Tibial nerve (tissue), 4 donors: Measurements from ENCODE around the gene PRKG1. TPM values are rescaled to one million over a fixed set of nuclear protein-coding genes. Genes with fewer than 3 reads are reported as not detected.
"Not testable (repeated sequence)": the region's sequence is repeated elsewhere in the genome, so short reads cannot be mapped to it uniquely, and the experiment has no call there.

Experiments
- DNase-seq, 2 donors: peaks; one replicate each; pipeline ENCODE4 v3.0.0-alpha.2; 2019; ENCODE audit warnings: low spot score in 2 of 2
- H3K27ac ChIP-seq, 4 donors: fragments of 200-600 bp; sonication (generic) in 3 of 4; one replicate each; pipeline ENCODE4 v1.5.1; 2017 to 2019; ENCODE audit warnings: mild to moderate bottlenecking in 1 of 4
- H3K27me3 ChIP-seq, 2 donors: fragments of 200-600 bp; sonication (generic) in 1 of 2; one replicate each; pipeline versions ENCODE4 v1.5.1 to v1.6.0; 2017 to 2019
- H3K36me3 ChIP-seq, 3 donors: fragments of 200-600 bp; sonication (generic); one replicate each; pipeline ENCODE4 v1.5.1; 2018 to 2019
- H3K4me1 ChIP-seq, 4 donors: fragments of 200-600 bp; sonication (generic) in 3 of 4; one replicate each; pipeline ENCODE4 v1.5.1; 2017 to 2019
- H3K4me3 ChIP-seq, 4 donors: fragments of 200-600 bp; sonication (generic) in 3 of 4; one replicate each; pipeline ENCODE4 v1.5.1; 2017 to 2019; ENCODE audit warnings: mild to moderate bottlenecking in 1 of 4, moderate library complexity in 1 of 4
- H3K9me3 ChIP-seq, 4 donors: fragments of 200-600 bp; sonication (generic) in 3 of 4; one replicate each; pipeline ENCODE4 v1.5.1; 2017 to 2019
- CTCF ChIP-seq, 5 experiments: fragments of 200-600 bp in 3 of 5; fragments of 450-650 bp in 2 of 5; sonication (generic) in 3 of 5; IDR thresholded peaks; one replicate each; pipeline ENCODE4 v1.5.1; 2016 to 2019; ENCODE audit warnings: antibody characterized with exemption in 5 of 5, mild to moderate bottlenecking in 3 of 5, moderate library complexity in 2 of 5
- EP300 ChIP-seq, 2 donors: sonication (generic); formaldehyde crosslinking; IDR thresholded peaks; one replicate each; pipeline ENCODE4 v1.6.1; 2017; ENCODE audit warnings: antibody characterized with exemption in 2 of 2, mild to moderate bottlenecking in 1 of 2
- POLR2A ChIP-seq, 2 donors: fragments of 450-650 bp; IDR thresholded peaks; one replicate each; pipeline ENCODE4 v1.6.1; 2017; ENCODE audit warnings: antibody characterized with exemption in 2 of 2, mild to moderate bottlenecking in 2 of 2, moderate library complexity in 2 of 2
- WGBS, 2 donors: methylation state at CpG; one replicate each; pipeline ENCODE4 v1.1.5; 2018; 5-methylcytosine and 5-hydroxymethylcytosine counted together
- total RNA-seq, 4 donors: library from RNA; depleted of rRNA; stranded (reverse); fragments of >200 nt; gene quantifications; one replicate each; pipeline ENCODE4 v1.1.0, GENCODE V29; 2016

The PRKG1 gene
- total RNA-seq, 4 donors from 2014 or later, result 8.7 to 35.0 (median 14.8) TPM

GRCh38 chr10:52029628-52030027 is 955.3 kb downstream of the PRKG1 start:
- 60 to 90% methylated on average over 2 of the region's 2 CpGs for WGBS, 2 donors
- H3K4me3 ChIP-seq, result no peak overlapping the region

GRCh38 chr10:52030051-52030790 is 955.9 kb downstream of the PRKG1 start:
- H3K4me3 ChIP-seq, result no peak overlapping the region
- H3K36me3 ChIP-seq, result no peaks in the 10 kb centered on the region
- no peaks in the 10 kb centered on the region for H3K4me1 ChIP-seq
- no peaks in the 10 kb centered on the region for H3K9me3 ChIP-seq
- 66 to 71% methylated on average over 6 of the region's 6 CpGs for whole genome bisulfite sequencing, 2 donors
- TF ChIP-seq POLR2A (IDR thresholded peaks at IDR 0.05) (no peak), EP300 (IDR thresholded peaks at IDR 0.05) (no peak), CTCF (IDR thresholded peaks at IDR 0.05) (no peak)
- H3K27me3 ChIP-seq, result no peaks in the 10 kb centered on the region
- DNase-seq, result no peak
- H3K27ac ChIP-seq, result no peak overlapping the region

More at GRCh38 chr10:52029628-52030027, 955.3 kb downstream of the PRKG1 start:
- Histone ChIP-seq H3K4me1 (no peaks in the 10 kb centered on the region), H3K27me3 (no peaks in the 10 kb centered on the region), H3K36me3 (no peaks in the 10 kb centered on the region), H3K9me3 (no peaks in the 10 kb centered on the region), H3K27ac (no peak overlapping the region)
- no peak for TF ChIP-seq CTCF (IDR thresholded peaks at IDR 0.05)
- TF ChIP-seq EP300 (IDR thresholded peaks at IDR 0.05), result no peak
- no peak for TF ChIP-seq POLR2A (IDR thresholded peaks at IDR 0.05)
- no peak for DNase-seq

GRCh38 chr10:52030975-52031374 is 956.7 kb downstream of the PRKG1 start:
- TF ChIP-seq EP300 (IDR thresholded peaks at IDR 0.05), result no peak
- no peak for TF ChIP-seq POLR2A (IDR thresholded peaks at IDR 0.05)
- TF ChIP-seq CTCF (IDR thresholded peaks at IDR 0.05), result no peak
- 89 to 92% methylated on average over 1 of the region's 1 CpG for WGBS, 2 donors
- Histone ChIP-seq H3K27me3 (no peaks in the 10 kb centered on the region), H3K4me1 (no peaks in the 10 kb centered on the region), H3K4me3 (no peak overlapping the region), H3K9me3 (no peaks in the 10 kb centered on the region), H3K27ac (no peak overlapping the region), H3K36me3 (no peaks in the 10 kb centered on the region)
- DNase-seq, result no peak

GRCh38 chr10:52031771-52032170 is 957.5 kb downstream of the PRKG1 start:
- Histone ChIP-seq H3K4me1 (no peaks in the 10 kb centered on the region), H3K27ac (no peak overlapping the region), H3K4me3 (no peak overlapping the region), H3K36me3 (no peaks in the 10 kb centered on the region), H3K27me3 (no peaks in the 10 kb centered on the region), H3K9me3 (no peaks in the 10 kb centered on the region)
- no peak for DNase-seq
- no peak for TF ChIP-seq EP300 (IDR thresholded peaks at IDR 0.05)
- TF ChIP-seq CTCF (IDR thresholded peaks at IDR 0.05), result no peak
- no peak for TF ChIP-seq POLR2A (IDR thresholded peaks at IDR 0.05)

- Histone ChIP-seq H3K27me3 (no peaks in the 10 kb centered on the region), H3K27ac (no peak overlapping the region), H3K4me3 (no peak overlapping the region), H3K36me3 (no peaks in the 10 kb centered on the region), H3K4me1 (no peaks in the 10 kb centered on the region), H3K9me3 (no peaks in the 10 kb centered on the region)
- WGBS, 2 donors, result 71 to 78% methylated on average over 6 of the region's 6 CpGs
- DNase-seq, result no peak
- no peak for TF ChIP-seq CTCF (IDR thresholded peaks at IDR 0.05)
- TF ChIP-seq POLR2A (IDR thresholded peaks at IDR 0.05), result no peak
- TF ChIP-seq EP300 (IDR thresholded peaks at IDR 0.05), result no peak
Measured at GRCh38 chr10:52032681-52033629, 958.7 kb downstream of the PRKG1 start.

- WGBS, 2 donors, result 86 to 89% methylated on average over 15 of the region's 15 CpGs
- H3K36me3 ChIP-seq, H3K9me3 ChIP-seq, DNase-seq, H3K4me1 ChIP-seq, H3K27ac ChIP-seq, H3K27me3 ChIP-seq, H3K4me3 ChIP-seq: not testable (repeated sequence)
Measured at GRCh38 chr10:52039002-52039793, 964.9 kb downstream of the PRKG1 start.
